HG02759 (cell line): Measurements from ENCODE around the gene PNPLA6.

ENCODE experiments used
- ATAC-seq: cut with Tn5 transposase; IDR thresholded peaks from one replicate; pipeline ENCODE4 v1.9.1; 2021; ENCODE audit warnings: mild to moderate bottlenecking, moderate library complexity; ENCODE audit not compliant: unreplicated experiment

PNPLA6 gene

DNA sequence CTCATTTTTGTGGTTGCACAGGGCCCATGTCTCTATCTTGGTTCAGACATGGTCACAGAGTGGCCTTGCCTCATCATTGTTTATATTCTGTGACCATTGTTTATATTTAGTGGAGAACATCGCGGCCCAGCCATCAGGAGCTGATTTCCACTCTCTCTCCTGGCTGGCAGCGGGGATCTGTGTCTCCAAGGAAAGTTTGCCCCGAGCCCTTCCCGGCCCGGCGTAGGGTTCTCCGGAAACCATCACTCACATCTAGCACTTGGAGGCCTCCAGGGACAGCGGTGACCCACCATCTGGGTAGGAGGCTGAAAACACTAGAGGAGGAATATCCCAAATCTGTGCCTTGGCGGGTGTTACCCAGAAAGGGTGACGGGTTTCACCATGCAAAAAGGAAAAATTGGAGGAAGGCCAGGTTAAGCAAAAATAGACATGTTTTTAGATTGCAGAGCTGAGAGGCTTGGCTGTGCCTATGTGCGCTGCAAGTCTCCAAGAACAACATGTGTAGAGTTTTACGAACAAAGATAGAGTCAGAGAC, 20.3 kb upstream of the PNPLA6 start:
- ATAC-seq, result no peak

DNA sequence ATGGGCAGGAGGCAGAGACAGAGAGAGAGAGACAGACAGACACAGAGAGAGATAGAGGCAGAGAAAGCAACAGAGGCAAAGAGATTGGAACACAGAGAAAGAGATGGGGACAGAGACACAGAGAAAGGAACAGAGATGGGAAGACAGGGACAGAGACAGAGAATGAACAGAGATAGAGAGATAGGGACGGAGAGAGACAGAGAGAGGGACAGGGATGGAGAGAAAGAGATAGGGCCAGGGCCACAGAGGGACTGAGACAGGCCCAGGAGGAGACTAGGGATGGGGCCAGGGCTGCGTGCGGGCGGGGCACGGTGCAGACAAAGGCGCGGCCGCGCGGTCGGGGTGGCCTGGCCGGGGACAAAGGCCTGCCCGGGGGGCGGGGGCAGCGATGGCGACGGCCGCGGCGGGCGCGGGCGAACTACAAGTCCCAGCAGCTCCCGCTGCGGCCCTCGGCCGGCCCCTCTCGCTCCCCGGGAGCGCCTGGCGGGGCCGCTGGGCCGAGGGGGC, 19.8 kb upstream of the PNPLA6 start, which contains the start of gene ZNF358:
ZNF358 (plus strand) TSS at position 459 of the 507 bp plus-strand sequence. CDS start 3,140 bp downstream, outside the sequence.
- no peak for ATAC-seq

DNA sequence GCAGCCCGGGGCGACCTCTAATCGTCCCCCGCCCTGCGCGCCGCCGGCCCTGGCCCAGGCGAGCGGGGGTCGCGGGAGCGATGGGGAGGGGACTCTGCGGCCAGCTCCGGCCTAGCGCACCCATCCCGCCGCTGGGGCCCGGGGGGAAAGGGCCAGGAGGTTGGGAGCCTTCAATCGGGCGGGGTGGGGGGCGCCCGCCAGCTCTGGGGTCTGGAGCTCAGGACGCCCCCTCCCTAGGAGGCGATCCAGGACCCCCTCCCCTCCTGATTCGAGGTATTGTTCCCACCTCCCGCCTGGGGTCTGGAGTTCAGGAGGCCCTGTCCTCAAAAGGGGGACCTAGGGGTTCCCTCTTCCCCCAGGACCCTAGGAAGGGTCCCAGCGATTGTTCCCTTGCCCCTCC, 19.2 kb upstream of the PNPLA6 start:
- no peak for ATAC-seq

DNA sequence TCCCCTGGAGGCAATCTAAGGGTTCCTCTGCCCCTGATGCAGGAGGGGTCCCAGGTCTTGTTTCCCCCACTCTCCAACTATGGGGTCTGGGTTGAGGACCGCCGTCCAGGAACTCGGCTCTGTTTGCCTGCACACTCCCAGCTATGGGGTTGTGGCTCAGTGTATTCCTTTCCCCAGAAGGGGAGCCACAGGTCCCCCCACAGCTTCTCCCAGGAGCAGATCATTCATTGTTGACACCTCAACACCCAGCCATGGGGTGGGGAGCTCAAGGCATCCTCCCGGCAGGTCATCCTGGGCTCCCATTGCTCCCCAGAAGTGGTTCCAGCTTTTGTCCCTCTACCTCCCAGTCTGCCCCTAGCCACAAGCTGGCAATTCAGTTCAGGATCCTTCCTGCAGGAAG, 18.6 kb upstream of the PNPLA6 start:
- no peak for ATAC-seq

DNA sequence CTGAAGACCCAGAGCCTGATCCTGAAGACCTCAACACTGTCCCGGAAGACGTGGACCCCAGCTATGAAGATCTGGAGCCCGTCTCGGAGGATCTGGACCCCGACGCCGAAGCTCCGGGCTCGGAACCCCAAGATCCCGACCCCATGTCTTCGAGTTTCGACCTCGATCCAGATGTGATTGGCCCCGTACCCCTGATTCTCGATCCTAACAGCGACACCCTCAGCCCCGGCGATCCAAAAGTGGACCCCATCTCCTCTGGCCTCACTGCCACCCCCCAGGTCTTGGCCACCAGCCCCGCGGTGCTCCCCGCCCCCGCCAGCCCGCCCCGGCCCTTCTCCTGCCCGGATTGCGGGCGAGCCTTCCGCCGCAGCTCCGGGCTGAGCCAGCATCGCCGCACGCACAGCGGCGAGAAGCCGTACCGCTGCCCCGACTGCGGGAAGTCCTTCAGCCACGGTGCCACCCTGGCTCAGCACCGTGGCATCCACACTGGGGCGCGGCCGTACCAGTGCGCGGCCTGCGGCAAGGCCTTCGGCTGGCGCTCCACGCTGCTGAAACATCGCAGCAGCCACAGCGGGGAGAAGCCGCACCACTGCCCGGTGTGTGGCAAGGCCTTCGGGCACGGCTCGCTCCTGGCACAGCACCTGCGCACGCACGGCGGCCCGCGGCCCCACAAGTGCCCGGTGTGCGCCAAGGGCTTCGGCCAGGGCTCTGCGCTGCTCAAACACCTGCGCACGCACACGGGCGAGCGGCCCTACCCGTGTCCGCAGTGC, 16.0 kb upstream of the PNPLA6 start:
- no peak for ATAC-seq

DNA sequence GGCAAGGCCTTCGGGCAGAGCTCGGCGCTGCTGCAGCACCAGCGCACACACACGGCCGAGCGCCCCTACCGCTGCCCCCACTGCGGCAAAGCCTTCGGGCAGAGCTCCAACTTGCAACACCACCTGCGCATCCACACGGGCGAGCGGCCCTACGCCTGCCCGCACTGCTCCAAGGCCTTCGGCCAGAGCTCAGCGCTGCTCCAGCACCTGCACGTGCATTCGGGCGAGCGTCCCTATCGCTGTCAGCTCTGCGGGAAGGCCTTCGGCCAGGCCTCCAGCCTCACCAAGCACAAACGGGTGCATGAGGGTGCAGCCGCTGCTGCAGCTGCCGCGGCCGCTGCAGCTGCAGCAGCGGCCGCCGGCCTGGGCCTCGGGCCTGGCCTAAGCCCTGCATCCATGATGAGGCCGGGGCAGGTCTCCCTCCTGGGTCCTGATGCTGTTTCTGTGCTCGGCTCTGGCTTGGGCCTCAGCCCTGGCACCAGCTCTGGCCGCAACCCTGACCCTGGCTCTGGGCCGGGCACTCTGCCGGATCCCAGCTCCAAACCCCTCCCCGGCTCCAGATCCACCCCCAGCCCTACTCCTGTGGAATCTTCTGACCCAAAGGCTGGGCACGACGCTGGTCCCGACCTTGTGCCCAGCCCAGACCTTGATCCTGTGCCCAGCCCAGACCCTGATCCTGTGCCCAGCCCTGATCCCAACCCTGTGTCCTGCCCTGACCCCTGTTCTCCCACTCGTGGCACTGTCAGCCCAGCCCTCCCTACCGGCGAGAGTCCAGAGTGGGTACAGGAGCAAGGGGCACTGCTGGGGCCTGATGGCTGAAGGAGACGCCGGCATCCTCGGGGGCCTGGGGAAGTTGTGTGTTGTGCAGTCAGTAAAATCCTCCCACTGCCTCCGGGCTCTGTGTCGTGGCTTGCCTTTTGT, 15.1 kb upstream of the PNPLA6 start:
- ATAC-seq, result no peak

DNA sequence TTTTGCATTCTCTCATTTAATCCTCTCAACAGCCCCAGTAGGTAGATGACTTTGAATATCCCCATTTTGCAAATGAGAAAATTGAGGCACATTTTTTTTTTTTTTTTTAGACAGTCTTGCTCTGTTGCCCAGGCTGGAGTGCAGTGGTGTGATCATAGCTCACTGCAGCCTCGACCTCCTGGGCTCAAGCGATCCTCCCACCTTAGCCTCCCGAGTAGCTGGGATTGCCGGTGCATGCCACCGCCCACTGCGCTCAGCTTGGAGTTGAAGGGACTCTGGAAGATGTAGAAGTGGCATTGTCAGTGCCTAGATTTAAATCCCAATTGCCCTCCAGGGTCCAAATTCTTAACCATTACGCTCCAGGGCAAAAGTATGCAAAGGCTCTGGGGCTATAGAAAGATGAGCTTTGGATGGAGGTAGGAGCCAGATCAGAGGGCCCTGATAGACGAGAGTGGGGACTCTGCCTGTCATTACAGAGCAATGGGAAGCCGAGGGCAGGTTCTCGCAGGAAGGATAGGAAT, 13.9 kb upstream of the PNPLA6 start:
- ATAC-seq, result no peak

DNA sequence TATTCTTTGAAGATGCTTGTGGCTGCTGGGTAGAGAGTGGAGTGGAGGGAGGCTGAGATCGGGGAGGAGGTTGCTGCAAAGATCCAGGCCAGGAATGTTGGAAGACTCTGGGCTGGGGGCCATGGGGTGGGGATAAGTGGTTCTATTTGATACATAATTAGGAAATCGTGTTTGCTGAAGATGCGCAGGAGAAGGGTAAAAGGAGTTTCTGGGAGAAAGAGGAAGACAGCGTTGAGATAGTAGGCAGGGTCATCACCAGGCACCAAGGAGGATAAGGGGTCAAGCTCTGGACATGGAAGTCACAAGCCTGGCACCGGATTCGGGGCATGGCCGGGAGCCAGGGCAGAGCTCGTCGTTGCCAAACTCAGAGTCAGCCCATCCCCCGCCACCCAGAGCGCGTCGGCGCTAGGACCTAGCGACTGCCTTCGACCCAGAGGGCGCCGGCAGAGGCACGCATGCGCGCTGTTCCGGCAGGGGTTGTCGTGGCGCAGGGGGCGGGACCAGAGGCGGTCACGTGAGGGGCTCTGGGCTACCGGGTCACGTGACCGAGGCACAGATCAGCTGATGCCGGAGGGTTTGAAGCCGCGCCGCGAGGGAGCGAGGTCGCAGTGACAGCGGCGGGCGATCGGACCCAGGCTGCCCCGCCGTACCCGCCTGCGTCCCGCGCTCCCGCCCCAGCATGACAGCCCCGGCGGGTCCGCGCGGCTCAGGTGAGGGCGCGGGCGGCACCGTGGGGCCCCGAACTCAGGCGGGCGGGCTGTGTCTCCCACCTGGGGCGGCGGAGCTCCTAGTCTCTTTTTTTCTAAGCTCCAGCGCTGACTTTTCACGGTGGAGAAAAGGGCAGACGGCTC, 13.2 kb upstream of the PNPLA6 start, which contains the start of gene MCOLN1:
MCOLN1 (plus strand) TSS at position 553 of the 851 bp plus-strand sequence; CDS start at position 680, 127 bp downstream.
- ATAC-seq, result peak; percentile 93

DNA sequence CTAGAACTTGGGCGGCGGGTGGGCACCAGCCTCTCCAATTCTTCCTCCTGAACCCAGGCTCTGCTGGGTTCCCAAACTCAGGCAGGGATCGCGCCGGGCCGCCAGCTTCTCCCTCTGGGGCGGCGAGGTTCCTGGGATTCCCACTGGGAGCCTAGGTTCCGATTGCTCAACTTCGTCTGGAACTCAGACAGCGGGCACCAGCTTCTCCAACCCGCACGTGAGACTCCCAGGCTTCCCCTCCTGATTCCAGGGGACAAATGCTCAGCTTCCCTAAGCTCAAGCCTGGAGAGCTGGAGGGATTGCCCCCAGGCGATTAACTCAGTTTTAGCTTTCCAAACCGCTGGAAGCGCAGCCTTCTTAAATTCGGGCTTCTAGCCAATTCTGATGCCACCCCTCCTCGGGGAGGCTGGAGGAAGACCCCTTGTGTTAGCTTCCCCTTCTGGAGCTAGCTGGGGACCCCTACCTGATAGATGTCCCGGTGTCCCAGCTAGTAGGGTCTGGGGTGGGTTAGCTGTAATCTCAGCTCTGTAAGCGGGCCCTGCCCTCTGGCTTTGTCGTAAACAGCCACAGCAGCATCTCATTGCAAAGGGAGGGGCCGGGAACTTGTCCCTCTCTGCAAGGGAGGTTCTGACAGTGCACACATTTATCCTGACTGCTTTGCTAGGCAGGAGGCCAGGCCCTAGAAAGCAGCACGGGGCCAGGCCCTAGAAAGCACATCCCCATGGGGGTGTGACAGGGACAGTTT, 12.4 kb upstream of the PNPLA6 start:
- peak; percentile 4 for ATAC-seq

DNA sequence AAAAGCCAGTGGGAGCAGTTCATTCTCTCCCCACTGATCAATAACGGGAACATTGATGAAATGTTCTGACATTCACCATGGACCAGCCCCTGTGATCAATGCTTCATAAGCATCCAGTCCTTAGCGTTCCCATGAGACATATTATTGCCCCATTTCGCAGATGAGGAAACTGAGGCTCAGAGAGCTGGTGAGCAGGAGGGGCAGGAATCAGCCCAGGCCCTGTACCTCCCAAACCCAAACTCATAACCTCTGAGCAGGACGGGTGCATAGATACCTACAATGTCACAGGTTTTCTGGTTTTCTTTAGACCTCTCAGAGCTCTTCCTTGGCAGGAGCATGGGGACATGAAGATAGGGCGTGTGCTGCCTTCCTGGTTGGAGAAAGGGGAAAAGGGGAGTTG, 11.0 kb upstream of the PNPLA6 start:
- ATAC-seq, result no peak

DNA sequence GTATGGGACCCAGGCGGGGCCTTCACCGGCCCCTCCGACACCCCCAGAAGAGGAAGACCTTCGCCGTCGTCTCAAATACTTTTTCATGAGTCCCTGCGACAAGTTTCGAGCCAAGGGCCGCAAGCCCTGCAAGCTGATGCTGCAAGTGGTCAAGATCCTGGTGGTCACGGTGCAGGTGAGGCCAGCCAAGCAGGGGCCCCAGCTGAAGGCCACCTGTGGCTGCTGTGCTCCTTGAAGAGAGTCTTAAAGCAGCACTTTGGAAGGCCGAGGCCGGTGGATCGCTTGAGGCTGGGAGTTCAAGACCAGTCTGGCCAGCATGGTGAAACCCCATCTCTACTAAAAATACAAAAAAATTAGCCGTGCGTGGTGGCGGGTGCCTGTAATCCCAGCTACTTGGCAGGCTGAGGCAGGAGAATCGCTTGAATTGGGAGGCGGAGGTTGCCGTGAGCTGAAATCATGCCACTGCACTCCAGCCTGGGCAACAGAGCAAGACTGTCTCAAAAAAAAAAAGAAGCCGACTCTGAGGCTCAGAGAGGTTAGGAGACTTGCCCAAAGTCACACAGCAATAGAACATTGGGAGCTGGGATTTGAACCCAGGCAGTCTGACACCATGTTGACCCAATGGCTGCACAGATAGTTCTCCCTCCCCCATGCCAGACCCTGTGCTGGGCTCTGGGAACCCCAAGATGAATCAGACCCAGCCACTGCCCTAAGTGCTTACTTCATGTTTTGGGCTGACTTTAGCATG, 10.4 kb upstream of the PNPLA6 start:
- ATAC-seq, result no peak

DNA sequence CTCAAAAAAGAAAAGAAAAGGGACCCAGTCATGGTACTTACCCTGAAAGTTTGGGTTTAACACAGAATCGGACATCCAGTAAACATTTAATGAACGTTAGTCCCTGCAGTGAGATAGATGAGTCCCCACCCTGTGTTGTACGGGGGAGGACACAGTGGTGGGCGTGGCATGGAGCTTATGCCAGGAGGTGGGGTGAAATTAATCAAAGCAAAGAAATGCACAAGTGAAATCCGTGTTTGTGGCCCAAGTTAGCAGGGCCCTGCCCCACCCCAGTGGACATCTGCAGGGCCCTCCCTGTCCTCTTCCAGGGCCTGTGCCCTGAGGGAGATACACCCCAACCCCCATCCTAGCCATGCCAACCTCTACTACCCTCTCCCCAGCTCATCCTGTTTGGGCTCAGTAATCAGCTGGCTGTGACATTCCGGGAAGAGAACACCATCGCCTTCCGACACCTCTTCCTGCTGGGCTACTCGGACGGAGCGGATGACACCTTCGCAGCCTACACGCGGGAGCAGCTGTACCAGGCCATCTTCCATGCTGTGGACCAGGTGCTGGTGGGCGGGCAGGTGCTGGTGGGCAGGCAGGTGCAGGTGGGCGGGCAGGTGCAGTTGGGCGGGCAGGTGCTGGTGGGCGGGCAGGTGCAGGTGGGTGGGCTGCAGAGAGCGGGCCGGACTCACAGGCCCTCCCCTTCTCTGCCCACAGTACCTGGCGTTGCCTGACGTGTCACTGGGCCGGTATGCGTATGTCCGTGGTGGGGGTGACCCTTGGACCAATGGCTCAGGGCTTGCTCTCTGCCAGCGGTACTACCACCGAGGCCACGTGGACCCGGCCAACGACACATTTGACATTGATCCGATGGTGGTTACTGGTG, 9.2 kb upstream of the PNPLA6 start:
- no peak for ATAC-seq

DNA sequence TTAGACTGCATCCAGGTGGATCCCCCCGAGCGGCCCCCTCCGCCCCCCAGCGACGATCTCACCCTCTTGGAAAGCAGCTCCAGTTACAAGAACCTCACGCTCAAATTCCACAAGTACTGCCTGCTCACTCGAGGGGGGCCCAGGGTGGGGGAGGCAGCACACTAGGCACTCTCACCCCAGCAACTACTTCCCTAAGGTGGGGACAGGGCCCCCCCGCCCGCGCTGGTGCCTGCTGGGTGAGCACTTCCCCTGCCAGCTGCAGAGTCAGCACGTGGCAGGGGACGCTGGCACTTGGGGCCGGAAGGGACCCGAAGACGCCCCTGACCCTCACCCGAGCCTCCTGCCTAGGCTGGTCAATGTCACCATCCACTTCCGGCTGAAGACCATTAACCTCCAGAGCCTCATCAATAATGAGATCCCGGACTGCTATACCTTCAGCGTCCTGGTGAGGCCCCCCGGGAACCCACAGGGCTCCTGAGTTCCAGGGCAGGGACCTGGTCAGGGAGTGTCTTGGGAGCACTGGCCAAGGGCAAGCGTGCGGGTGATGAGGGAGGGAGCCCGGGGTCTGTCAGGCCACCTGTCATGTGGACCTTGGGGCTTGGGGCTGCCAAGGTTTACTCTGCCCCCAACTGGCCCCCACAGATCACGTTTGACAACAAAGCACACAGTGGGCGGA, 7.9 kb upstream of the PNPLA6 start:
- no peak for ATAC-seq

DNA sequence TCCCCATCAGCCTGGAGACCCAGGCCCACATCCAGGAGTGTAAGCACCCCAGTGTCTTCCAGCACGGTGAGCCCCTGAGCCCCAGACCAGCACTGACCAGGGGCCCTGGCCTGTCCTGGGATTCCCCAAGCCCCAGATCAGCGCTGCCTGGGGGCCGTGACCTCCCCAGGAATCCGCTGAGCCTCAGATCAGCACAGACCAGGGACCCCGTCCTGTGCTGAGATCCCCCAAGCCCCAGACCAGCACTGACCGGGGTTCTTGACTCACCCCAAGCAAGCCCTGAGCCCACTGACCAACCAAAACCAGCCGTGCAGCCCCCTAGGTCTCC, 7.4 kb upstream of the PNPLA6 start:
- ATAC-seq, result no peak

DNA sequence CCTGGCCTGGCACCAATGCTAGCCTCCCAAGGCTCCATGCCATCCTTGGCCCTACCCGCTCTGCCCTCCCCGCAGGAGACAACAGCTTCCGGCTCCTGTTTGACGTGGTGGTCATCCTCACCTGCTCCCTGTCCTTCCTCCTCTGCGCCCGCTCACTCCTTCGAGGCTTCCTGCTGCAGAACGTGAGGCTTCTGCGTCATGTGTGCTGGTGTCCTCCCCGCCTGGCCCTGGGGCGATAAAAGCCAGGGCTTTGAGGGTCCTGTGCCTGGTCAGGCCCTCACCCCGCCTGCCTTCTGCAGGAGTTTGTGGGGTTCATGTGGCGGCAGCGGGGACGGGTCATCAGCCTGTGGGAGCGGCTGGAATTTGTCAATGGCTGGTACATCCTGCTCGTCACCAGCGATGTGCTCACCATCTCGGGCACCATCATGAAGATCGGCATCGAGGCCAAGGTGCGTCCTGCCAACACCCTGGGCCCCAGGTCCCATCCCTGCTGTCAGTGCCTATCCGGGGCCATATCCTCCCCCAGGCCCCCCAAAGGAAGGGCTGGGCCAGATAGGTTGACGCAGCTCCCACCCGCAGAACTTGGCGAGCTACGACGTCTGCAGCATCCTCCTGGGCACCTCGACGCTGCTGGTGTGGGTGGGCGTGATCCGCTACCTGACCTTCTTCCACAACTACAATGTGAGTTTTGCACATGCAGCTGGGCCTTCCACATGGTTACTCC, 6.8 kb upstream of the PNPLA6 start:
- ATAC-seq, result no peak

DNA sequence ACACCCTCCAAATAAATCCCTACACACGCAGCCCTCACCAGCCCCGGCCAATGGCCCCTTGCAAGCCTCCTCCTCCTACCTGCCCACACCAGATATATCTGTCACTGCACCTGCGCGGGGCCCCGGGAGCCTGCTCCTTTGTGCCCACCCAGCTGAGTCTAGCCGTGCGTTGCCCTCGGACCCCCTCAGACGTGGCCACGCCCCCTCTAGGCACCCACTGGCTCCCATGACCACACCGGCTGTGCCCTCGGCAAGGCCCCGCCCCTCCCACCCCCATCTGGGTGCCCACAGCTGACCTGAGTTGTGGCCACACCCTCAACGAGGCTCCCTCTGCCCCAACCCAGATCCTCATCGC, 6.3 kb upstream of the PNPLA6 start:
- ATAC-seq, result no peak
